ENCODE measurements around the gene IL10RA.

The IL10RA gene

GRCh38 chr11:118046964-118047700, 60.9 kb downstream of the IL10RA start:
- DNase-seq (ENCODE audit: low read depth in 2 of 2): no peak

- DNase-seq (ENCODE audit: low read depth in 2 of 2): no peak
These were observed 61.6 kb downstream of the IL10RA start for GRCh38 chr11:118047749-118048148.

- no peak for DNase-seq (ENCODE audit: low read depth in 2 of 2)
These were observed 62.5 kb downstream of the IL10RA start for GRCh38 chr11:118048472-118049370.

- DNase-seq (ENCODE audit: low read depth in 2 of 2): no peak
These were observed 63.6 kb downstream of the IL10RA start for GRCh38 chr11:118049771-118050170.

- DNase-seq (ENCODE audit: low read depth in 2 of 2): no peak
These were observed 64.2 kb downstream of the IL10RA start for GRCh38 chr11:118050208-118050891.
